Erythroblast (primary cell): ENCODE measurements around the gene BUB1.

Experiments
- GATA1 ChIP-seq: IDR thresholded peaks from 2 replicates; pipeline ENCODE4 v1.6.1; 2011; ENCODE audit warnings: low read depth, mild to moderate bottlenecking, control low read depth, low read length, moderate library complexity
- POLR2A ChIP-seq: IDR thresholded peaks from 2 replicates; pipeline ENCODE4 v1.6.1; 2011; ENCODE audit warnings: mild to moderate bottlenecking, low read length

DNA sequence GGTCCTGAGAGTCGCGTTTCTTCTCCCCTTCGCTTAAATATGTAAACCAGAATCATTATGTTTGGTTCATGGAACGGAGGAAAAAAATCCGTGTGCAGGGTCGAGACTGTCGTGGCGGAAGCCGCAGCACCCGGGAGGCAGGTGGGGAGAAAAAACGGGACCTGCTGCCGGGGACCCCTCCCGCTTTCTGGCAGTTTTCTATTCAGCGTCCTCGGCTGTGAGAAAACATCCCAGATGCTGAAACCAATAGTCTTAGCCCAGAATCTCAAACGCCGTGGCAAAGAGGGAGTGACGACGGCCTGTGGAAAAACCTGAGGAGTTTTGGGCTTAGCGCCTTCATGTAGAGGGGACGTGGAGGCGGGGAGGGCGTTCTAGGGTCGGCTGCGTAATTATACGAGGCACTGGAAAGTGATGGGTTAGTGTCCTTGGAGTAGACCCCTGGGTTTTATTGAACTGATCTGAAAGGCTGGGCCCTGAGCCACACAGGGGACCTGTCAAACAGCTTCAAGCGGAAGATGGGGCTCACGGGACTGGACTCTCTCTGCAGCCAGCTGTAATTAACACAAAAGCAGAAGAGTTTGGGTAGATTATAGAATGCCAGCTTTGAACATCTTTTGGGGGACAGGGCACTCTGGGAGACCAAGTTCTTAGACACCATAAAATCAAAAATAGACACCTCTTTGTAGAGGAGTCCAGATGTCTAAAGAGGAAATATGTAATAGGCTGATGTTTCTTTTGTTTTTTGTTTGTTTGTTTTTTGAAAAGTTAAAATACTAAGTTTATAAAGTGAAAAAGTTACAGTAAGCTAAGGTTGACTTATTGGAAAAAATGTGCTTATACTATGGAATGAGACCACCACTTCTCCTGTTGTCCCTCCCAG lies 834 bp upstream of the BUB1 start:
- TF ChIP-seq POLR2A = peak; percentile 78
- no peak for TF ChIP-seq GATA1
